SKM-1 (cell line): ENCODE measurements around the gene ZBTB16.

Experiments used
- DNase-seq: peaks from one replicate; lab custom pipeline; 2025; ENCODE audit not compliant: unreplicated experiment; lab: John Stamatoyannopoulos, UW

Gene ZBTB16

GRCh38 chr11:114102993-114103896 is 43.7 kb downstream of the ZBTB16 start:
- no peak for DNase-seq

GRCh38 chr11:114105611-114106010 is 46.1 kb downstream of the ZBTB16 start:
- no peak for DNase-seq

- no peak for DNase-seq
Measured at GRCh38 chr11:114106047-114106446, 46.5 kb downstream of the ZBTB16 start.

GRCh38 chr11:114106986-114107385 is 47.5 kb downstream of the ZBTB16 start:
- DNase-seq = no peak

- no peak for DNase-seq
Measured at GRCh38 chr11:114108501-114109205, 49.1 kb downstream of the ZBTB16 start.

GRCh38 chr11:114109206-114110090 is 49.9 kb downstream of the ZBTB16 start:
- no peak for DNase-seq

GRCh38 chr11:114110123-114110522 is 50.6 kb downstream of the ZBTB16 start:
- DNase-seq = no peak

- no peak for DNase-seq
Measured at GRCh38 chr11:114110952-114111947, 51.7 kb downstream of the ZBTB16 start.

GRCh38 chr11:114115451-114115928 is 56.0 kb downstream of the ZBTB16 start:
- DNase-seq = no peak

GRCh38 chr11:114116357-114116756 is 56.8 kb downstream of the ZBTB16 start:
- no peak for DNase-seq

GRCh38 chr11:114116800-114117199 is 57.3 kb downstream of the ZBTB16 start:
- DNase-seq = no peak

- DNase-seq = no peak
Measured at GRCh38 chr11:114120606-114121005, 61.1 kb downstream of the ZBTB16 start.

- DNase-seq = no peak
Measured at GRCh38 chr11:114121138-114121537, 61.6 kb downstream of the ZBTB16 start.

GRCh38 chr11:114121804-114122504 is 62.4 kb downstream of the ZBTB16 start:
- DNase-seq = no peak

GRCh38 chr11:114122686-114123085 is 63.2 kb downstream of the ZBTB16 start:
- no peak for DNase-seq

- no peak for DNase-seq
Measured at GRCh38 chr11:114123692-114124330, 64.3 kb downstream of the ZBTB16 start.

GRCh38 chr11:114124601-114125144 is 65.2 kb downstream of the ZBTB16 start:
- no peak for DNase-seq

- no peak for DNase-seq
Measured at GRCh38 chr11:114125531-114125930, 66.0 kb downstream of the ZBTB16 start.
